Measurements from ENCODE around the gene BCOR. TPM values are rescaled to one million over a fixed set of nuclear protein-coding genes. Genes with fewer than 3 reads are reported as not detected.
A peak's percentile ranks its signal among the peaks of the same experiment; 100 is the strongest.

Gene BCOR
- total RNA-seq, 2 donors from 2014 or later = 10.8 to 21.6 TPM

GRCh38 chrX:40013266-40014195, 84.2 kb downstream of the BCOR start:
- intact Hi-C loops (cut with DNase I) = loop anchor here in 1 of 2 donors (5.0 to 10.0 kb wide), 5 partner anchors 84 to 254 kb away; partner anchors contain the start of gene BCOR
- peak; percentile 74 for DNase-seq
- peak; percentile 46 to 62 for ATAC-seq

DNA sequence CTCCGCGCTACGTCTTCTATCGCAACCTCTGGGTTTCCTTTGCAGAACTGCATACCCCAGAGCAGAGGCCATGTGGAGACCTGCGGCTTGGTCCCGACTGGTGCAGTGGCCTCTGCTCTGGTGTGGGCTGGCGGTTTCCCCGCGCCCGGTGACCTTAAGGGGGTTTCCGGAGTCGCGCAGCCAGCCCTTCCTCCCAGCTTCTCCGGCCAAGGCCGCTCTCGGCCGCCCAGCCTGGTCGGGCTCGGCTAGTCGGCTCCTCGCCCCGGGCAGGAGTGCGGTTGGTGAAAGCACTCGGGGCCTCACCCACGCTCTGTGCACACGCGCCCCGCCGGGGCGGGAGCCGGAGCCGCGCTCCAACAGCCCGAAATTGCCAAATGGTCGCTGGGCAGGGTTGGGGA, 84.9 kb downstream of the BCOR start:
- ATAC-seq (peak; percentile 44 to 52), DNase-seq (peak; percentile 65)
- intact Hi-C loops (cut with DNase I) = loop anchor here in 1 of 2 donors (5.0 to 10.0 kb wide), 5 partner anchors 84 to 254 kb away; partner anchors contain the start of gene BCOR

DNA sequence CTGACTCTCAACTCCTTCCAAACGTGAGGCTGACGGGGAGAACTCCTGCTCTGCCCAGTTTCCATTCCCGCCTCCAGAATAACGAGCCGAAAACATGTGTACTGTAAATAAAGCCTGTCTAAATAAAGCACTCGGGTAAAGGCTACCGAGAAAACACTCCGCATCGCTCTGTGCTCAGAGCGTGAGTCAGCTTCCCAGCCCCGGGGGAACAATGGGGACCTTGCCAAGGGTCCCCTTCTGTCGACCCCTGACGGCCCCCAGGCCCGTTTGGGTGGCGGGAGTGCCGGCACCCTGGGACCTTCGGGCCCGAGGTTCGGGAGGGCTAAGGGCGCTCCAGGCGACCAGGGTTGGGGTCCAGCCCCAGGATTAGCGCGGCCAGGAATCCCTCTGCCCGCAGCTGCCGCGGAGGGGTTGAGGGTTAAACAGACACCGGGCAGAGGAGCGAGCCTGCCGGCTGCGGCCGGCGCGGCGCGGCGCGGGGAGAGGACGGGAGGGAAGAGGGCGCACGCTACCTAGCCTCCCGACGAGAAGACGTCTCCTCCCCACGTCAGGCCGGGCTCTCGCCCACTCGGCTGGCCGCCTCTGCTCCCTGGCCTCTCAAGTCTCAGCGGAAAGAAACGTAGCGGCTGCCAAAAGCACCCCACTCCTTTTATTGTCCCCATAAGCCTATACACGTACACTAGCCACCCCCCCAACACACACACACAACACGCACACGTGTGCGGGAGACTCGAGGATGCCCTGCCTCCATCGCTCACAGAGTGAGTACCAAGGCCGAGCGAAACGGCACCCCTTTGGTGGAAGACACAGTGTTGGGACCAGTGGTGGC, 85.5 kb downstream of the BCOR start:
- ATAC-seq (peak in 1 of 2 donors; percentile 2), DNase-seq (peak; percentile 38)
- intact Hi-C loops (cut with DNase I) = loop anchor here in 1 of 2 donors (5.0 to 10.0 kb wide), 5 partner anchors 85 to 255 kb away; partner anchors contain the start of gene BCOR

- intact Hi-C loops (cut with DNase I) = loop anchor here in 1 of 2 donors (5.0 to 10.0 kb wide), 5 partner anchors 86 to 256 kb away; partner anchors contain the start of gene BCOR
- no peak for ATAC-seq
- DNase-seq = no peak
Observed at GRCh38 chrX:40011322-40012038, 86.3 kb downstream of the BCOR start.

DNA sequence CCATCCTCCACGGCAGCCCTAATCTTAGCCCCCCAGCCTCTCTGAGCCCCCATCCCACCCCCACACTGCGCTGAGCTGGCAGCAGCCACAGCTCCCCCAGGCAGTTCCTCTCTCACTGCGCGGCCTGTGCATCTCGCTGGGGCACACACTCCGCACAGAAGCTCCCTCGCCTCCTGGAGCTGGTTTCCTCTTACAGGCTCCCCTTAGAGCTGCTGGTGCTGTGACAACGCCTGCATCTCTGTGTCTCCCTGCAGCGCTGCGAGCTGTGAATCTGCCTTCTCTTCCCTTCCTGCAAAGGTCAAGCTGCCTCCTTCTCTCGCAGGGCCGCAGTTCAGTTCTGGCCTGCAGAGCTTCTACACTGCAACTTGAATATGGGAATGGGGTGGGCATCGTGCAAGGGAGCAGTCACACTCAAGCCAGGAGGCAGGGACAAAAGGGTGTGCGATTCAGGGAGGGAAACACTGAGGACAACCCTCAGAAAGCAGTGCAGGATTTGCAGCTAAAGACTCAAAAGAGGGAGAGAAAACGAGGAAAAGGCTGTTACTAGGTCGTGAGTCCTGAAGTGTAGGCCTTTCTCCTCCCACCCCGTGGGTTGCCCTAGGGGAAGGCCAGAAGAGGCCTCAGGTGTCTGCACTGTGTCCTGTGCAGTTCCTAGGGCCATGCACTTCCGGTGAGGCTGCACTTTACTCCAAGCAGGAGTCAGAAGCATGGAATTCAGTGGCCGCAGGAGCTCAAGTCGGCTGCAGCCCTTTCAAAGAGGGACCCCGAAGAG, 87.0 kb downstream of the BCOR start:
- ATAC-seq (no peak), DNase-seq (no peak)
- intact Hi-C loops (cut with DNase I) = loop anchor here in 1 of 2 donors (5.0 to 10.0 kb wide), 5 partner anchors 87 to 257 kb away; partner anchors contain the start of gene BCOR

DNA sequence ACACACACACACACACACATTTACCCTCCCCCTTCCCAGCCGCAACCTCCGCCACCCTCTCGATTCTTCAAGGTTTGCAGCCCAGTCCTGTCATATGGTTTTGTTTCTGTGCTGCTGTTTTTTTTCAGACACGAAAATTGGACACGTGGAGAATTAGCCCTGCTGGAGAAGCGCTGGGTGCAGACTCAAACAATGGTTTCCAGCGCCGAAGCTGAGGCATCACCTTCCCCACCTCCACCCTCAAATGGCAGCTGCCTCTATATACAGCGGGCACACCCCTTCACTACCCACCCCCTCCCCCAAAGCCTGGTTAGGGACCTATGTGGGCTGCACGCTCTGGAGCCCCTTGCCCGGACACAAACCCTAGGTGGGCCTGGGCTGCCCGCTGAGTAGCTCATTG, 87.9 kb downstream of the BCOR start:
- DNase-seq (no peak), ATAC-seq (no peak)
- intact Hi-C loops (cut with DNase I) = loop anchor here in 1 of 2 donors (5.0 to 10.0 kb wide), 5 partner anchors 87 to 257 kb away; partner anchors contain the start of gene BCOR

DNA sequence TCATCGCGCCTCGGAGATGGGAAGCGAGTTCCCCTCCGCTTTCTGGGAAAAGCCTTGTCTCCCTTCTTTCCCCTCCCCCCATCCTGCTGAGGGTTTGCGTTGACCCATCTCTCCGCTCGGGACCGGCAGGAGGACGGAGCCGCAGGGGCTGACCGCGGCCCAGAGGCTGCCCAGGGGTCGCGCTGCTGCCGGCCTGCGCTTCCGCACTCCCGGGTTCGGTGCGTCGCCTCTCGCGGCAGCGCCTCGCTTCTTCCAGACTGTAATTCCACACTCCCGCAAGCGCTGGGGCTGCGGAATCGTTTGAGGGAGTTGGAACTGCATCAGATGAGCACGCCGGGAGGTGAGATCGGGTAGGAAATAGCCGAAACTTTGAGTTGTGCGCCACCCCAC, 88.3 kb downstream of the BCOR start:
- no peak for DNase-seq
- intact Hi-C loops (cut with DNase I) = no loop called here
- ATAC-seq = no peak

DNA sequence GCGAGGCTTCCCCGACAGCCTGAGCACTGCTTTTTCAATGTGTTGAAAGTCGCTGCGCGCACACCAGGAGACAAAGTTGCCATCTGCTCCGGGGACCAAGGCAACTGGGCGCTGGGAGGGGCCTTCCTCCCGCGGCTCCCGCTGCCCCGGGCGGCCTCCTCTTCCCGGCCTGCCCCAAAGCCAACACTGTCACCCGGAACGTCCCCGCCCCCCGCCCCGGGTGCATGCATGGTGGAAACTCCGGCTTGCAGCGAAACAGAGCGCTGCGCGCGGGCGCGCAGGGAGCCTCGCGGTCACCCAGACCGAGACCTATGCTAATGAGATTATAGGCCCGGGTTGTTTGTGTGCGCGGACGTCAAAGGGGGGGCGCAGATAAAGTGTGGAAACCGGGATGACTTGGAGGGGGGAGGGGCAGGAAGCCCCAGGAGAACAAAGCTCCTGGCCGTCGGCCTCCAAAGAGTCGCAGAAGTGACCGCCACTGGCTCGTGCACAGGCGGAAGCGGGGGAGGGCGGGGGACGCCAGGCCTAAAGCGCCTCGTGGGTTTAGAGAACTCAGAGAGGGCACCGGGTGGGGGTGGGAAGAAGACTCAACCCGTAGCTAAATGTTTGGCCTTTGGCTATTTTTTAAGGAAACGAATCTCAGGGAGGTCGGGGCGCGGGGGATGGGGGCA, 88.8 kb downstream of the BCOR start:
- ATAC-seq = peak in 1 of 2 donors; percentile 2
- peak; percentile 52 for DNase-seq
- intact Hi-C loops (cut with DNase I) = no loop called here

- DNase-seq = no peak
- ATAC-seq = no peak
- intact Hi-C loops (cut with DNase I) = no loop called here
Observed at GRCh38 chrX:40007756-40008705, 89.7 kb downstream of the BCOR start.

DNA sequence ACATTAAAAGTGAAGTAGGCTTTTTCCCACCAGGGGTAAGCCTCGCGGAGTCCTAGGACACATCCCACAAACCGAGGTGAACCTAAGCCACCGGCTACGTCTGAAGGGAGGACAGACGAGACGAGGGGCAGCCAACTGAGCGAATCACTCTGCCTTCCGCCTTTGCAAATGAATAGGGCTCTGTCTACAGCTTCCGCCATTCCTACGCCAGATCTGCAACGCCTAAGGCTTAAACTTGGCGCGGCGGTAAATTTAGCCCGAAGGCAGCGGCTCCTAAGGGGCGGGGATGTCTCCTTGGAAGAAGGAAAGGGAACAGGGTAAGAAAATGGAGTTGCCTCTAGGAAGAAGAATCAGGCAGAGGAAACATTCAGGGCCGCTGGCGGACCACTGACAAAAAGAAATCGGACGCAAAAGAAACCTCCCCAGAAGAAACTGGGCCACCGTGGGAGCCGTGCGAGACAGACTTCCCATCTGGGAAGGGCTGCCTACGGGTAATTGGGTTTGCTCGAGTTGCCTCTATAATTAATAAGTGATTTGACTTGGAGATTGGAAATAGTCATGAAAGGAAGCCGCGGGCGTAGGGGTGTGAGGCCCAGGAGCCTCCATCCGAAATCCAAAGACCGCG, 90.5 kb downstream of the BCOR start:
- DNase-seq = no peak

DNA sequence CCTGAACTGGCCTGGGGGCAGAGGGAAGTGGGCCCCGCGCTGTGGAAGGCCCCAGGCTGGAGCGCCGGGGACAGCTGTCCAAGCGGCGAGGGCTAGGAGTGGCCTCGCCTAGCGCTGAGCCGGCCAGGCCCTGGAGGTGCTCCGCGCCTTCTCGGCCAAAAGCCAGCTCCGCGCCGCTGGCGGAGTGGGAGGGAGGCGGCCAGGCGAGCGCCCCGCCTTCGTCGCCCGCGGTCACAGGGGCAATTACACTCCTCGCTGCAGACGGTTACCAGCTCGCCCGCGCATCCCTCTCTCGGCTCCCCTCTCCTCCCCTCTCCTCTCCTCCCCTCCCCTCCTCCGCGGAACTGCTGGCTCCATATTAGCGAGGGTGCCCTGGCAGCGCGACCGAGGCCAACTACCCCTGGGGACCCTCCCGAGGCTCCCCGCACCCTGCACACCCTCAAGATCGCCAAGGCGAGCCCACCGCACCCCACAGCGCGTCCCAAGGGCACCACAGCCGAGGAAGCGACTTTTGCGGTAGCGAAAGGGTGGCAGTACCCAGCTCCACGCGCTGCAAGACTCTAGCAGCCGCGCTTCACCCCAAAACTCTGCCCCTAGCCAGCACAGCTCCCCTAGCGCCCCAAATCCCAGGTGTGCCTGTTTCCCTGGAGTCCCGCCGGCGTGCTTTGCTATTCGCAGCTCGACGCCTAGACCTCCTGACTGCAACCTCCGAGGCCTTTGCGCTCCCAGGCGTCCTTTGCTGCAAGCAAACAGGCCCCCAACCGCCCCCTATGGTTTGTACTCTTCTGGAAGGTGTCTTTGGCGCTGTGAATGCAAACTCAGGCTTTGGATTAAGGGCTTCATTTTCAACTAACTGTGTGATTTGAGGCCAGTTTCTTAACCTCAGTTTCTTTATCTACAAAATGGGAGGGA, 91.4 kb downstream of the BCOR start:
- ATAC-seq (peak; percentile 73 to 85), DNase-seq (peak; percentile 57)
- intact Hi-C loops (cut with DNase I) = no loop called here

More for the DNA sequence above, 90.5 kb downstream of the BCOR start:
- ATAC-seq = peak in 1 of 2 donors; percentile 31
- intact Hi-C loops (cut with DNase I) = no loop called here

DNA sequence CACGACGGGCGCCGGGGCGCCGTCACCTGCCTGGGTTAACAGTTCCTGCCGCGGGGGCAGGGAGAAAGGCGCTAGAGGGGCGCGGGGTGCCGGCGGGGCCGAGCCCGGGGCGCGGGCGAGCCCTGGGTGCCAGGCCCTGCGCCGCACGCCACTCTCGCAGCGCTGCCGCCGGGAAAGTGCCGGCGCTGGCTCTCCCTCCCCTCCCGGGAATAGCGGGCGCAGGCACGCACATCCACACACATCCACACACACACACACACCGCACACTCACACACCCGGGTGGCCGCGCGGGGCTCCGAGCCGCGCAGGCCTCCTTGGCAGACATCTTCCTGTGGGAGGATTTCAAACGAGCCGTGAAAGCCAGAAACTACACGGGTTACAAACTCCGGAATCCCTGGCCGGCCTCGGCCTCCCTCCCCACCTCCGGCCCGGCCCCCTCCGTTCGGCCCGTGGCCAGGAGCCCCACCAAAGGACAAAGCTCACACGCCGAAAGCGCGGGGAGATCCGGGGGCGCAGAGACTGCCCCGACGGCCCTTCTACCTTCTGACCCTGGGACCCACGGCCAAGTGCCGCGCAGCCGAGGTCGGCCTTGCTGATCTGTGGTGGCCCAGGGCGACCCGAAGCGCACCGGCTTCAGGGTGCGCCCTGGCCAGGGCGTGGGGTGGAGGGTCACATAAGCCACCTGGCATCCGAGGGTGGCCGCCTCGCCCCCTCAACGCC, 92.3 kb downstream of the BCOR start:
- peak in 1 of 2 donors; percentile 15 for ATAC-seq
- intact Hi-C loops (cut with DNase I) = no loop called here
- DNase-seq = no peak

- DNase-seq = no peak
- intact Hi-C loops (cut with DNase I) = no loop called here
- no peak for ATAC-seq
Observed at GRCh38 chrX:40004921-40005291, 92.9 kb downstream of the BCOR start.

DNA sequence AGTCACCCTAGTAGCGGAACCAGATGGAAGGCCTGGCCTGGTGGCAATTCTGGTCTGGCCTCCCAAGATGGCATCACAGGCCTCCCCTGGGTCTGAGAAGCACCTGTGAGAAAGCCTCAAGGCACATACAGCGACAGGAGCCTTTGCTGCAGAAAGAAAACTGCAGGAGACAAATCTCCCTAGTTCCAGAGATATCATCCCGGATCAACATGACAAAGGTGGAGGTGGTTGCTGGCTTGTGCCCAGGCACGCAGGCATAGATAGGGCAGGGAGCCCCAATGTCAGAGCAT, 93.6 kb downstream of the BCOR start:
- no peak for DNase-seq
- intact Hi-C loops (cut with DNase I) = no loop called here
- no peak for ATAC-seq

Data from left cardiac atrium (tissue), 4 donors.